Measurements from ENCODE around the gene AFAP1L2. TPM values are rescaled to one million over a fixed set of nuclear protein-coding genes. Genes with fewer than 3 reads are reported as not detected.

Gene AFAP1L2
- total and polyA plus RNA-seq, 2 experiments from 2014 or later = not detected

- H3K4me3 ChIP-seq = no peak overlapping the region
- H3K4me1 ChIP-seq (ENCODE audit: insufficient read depth) = no peaks in the 10 kb centered on the region
- H3K9ac ChIP-seq = no peak overlapping the region
- H3K79me2 ChIP-seq (ENCODE audit: insufficient read depth) = no peaks in the 10 kb centered on the region
- H3K9me3 ChIP-seq (ENCODE audit: low read depth) = no peaks in the 10 kb centered on the region
- in situ Hi-C loops (cut with MboI) = no loop called here
- WGBS, 2 experiments (ENCODE audit: low coverage in 1 of 2, low lambda C conversion rate in 2 of 2, missing lambda C conversion rate in 2 of 2) = 52 to 53% methylated on average over 10 of the region's 10 CpGs
- H2AFZ ChIP-seq = no peak overlapping the region
- no peak for DNase-seq
- no peak for TF ChIP-seq EZH2phosphoT487 (IDR thresholded peaks at IDR 0.05; ENCODE audit: insufficient read depth, low read depth)
- TF ChIP-seq EZH2 (IDR thresholded peaks at IDR 0.05; ENCODE audit: insufficient read depth, poor library complexity, severe bottlenecking) = no peak
- no peak overlapping the region for H3K27ac ChIP-seq
- H3K4me2 ChIP-seq (ENCODE audit: unreplicated experiment) = no peak overlapping the region
- H4K20me1 ChIP-seq (ENCODE audit: insufficient read depth) = no peaks in the 10 kb centered on the region
- no peaks in the 10 kb centered on the region for H3K9me2 ChIP-seq (ENCODE audit: insufficient read depth)
- H3F3A ChIP-seq (ENCODE audit: insufficient read depth) = no peaks in the 10 kb centered on the region
- peaks cover 7% of the 10 kb centered on the region; the same call in 1 of the 2 replicates for H3K27me3 ChIP-seq (replicated peaks; ENCODE audit: insufficient read depth)
- no peaks in the 10 kb centered on the region for H3K36me3 ChIP-seq (ENCODE audit: low read depth)
Measured at GRCh38 chr10:114329634-114330365, 74.5 kb downstream of the AFAP1L2 start.

GRCh38 chr10:114328874-114329273 lies 75.4 kb downstream of the AFAP1L2 start:
- Histone ChIP-seq H3K79me2 (ENCODE audit: insufficient read depth) (no peaks in the 10 kb centered on the region), H3K4me2 (ENCODE audit: unreplicated experiment) (no peak overlapping the region), H3K9me2 (ENCODE audit: insufficient read depth) (no peaks in the 10 kb centered on the region), H3F3A (ENCODE audit: insufficient read depth) (no peaks in the 10 kb centered on the region), H3K36me3 (ENCODE audit: low read depth) (no peaks in the 10 kb centered on the region), H3K4me3 (no peak overlapping the region), H3K9me3 (ENCODE audit: low read depth) (no peaks in the 10 kb centered on the region), H3K4me1 (ENCODE audit: insufficient read depth) (no peaks in the 10 kb centered on the region), H3K27ac (no peak overlapping the region), H3K9ac (no peak overlapping the region), H2AFZ (no peak overlapping the region), H4K20me1 (ENCODE audit: insufficient read depth) (no peaks in the 10 kb centered on the region), H3K27me3 (replicated peaks; ENCODE audit: insufficient read depth) (peaks cover 2% of the 10 kb centered on the region; the same call in 1 of the 2 replicates)
- no peak for DNase-seq
- in situ Hi-C loops (cut with MboI) = no loop called here
- no peak for TF ChIP-seq EZH2 (IDR thresholded peaks at IDR 0.05; ENCODE audit: insufficient read depth, poor library complexity, severe bottlenecking)
- TF ChIP-seq EZH2phosphoT487 (IDR thresholded peaks at IDR 0.05; ENCODE audit: insufficient read depth, low read depth) = no peak
- WGBS, 2 experiments (ENCODE audit: low coverage in 1 of 2, low lambda C conversion rate in 2 of 2, missing lambda C conversion rate in 2 of 2) = 27 to 33% methylated on average over 6 of the region's 6 CpGs

- Histone ChIP-seq H4K20me1 (ENCODE audit: insufficient read depth) (no peaks in the 10 kb centered on the region), H3K27ac (no peak overlapping the region), H3K79me2 (ENCODE audit: insufficient read depth) (no peaks in the 10 kb centered on the region), H3F3A (ENCODE audit: insufficient read depth) (no peaks in the 10 kb centered on the region), H3K9me2 (ENCODE audit: insufficient read depth) (no peaks in the 10 kb centered on the region), H3K4me1 (ENCODE audit: insufficient read depth) (no peaks in the 10 kb centered on the region), H3K4me3 (no peak overlapping the region), H3K9me3 (ENCODE audit: low read depth) (no peaks in the 10 kb centered on the region), H3K9ac (no peak overlapping the region), H3K36me3 (ENCODE audit: low read depth) (no peaks in the 10 kb centered on the region), H3K27me3 (replicated peaks; ENCODE audit: insufficient read depth) (peaks cover 6% of the 10 kb centered on the region; the same call in 1 of the 2 replicates), H3K4me2 (ENCODE audit: unreplicated experiment) (no peak overlapping the region), H2AFZ (no peak overlapping the region)
- WGBS, 2 experiments (ENCODE audit: low coverage in 1 of 2, low lambda C conversion rate in 2 of 2, missing lambda C conversion rate in 2 of 2) = 49 to 62% methylated on average over 4 to 6 of the region's 6 CpGs
- no peak for TF ChIP-seq EZH2 (IDR thresholded peaks at IDR 0.05; ENCODE audit: insufficient read depth, poor library complexity, severe bottlenecking)
- no peak for TF ChIP-seq EZH2phosphoT487 (IDR thresholded peaks at IDR 0.05; ENCODE audit: insufficient read depth, low read depth)
- no peak for DNase-seq
- in situ Hi-C loops (cut with MboI) = no loop called here
Measured at GRCh38 chr10:114328441-114328812, 75.9 kb downstream of the AFAP1L2 start.

DNA sequence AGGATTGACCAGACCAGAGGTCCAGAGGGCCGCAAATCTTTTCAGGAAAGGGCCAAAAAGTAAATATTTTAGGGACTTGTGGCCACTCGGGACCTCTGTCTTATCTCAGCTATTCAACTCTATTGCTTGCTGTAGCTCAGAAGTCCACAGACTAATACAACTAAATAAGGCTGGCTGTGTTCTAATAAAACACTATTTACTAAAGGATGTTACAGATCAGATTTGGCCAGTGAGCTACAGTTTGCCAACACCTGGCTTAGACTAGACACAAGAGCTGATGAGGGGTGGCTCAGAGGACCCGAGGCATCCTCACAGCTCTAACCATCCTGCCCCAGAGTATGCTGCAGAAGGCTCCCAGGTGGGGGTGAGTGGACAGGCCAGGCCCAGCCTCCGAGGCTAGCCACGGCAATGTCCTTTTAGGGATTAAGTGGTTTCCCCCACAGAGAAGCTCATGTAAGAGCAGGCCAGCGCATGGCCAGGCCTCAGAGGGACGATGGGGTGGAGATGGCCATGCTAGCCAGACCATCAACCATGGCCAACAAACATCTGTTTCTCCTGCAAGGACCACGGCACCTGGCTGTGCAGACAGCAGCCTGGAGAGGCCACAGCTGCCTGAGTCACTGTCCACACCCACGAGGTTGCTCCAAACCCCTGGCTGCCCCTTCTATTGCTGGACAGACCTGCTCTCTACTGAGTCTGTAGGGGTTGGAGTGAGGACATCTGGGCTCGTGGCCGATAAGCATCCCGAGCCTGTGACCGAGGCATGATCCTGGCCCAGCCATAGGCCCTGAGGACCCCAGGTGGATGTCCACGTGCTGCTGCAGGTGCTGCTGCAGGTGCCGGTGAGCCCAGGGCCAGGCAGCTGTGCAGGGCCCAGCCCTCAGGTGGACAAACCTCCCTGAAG lies 76.5 kb downstream of the AFAP1L2 start:
- H2AFZ ChIP-seq = no peak overlapping the region
- H3K27ac ChIP-seq = no peak overlapping the region
- H3K4me2 ChIP-seq (ENCODE audit: unreplicated experiment) = no peak overlapping the region
- no peak for DNase-seq
- no peak overlapping the region for H3K4me3 ChIP-seq
- H3K4me1 ChIP-seq (ENCODE audit: insufficient read depth) = no peaks in the 10 kb centered on the region
- 66% methylated on average over 15 of the region's 15 CpGs for WGBS, 2 experiments (ENCODE audit: low coverage in 1 of 2, low lambda C conversion rate in 2 of 2, missing lambda C conversion rate in 2 of 2)
- in situ Hi-C loops (cut with MboI) = no loop called here
- no peaks in the 10 kb centered on the region for H3K36me3 ChIP-seq (ENCODE audit: low read depth)
- H3K9me2 ChIP-seq (ENCODE audit: insufficient read depth) = no peaks in the 10 kb centered on the region
- no peaks in the 10 kb centered on the region for H3F3A ChIP-seq (ENCODE audit: insufficient read depth)
- H3K79me2 ChIP-seq (ENCODE audit: insufficient read depth) = no peaks in the 10 kb centered on the region
- H3K9ac ChIP-seq = no peak overlapping the region
- peaks cover 8% of the 10 kb centered on the region; the same call in 1 of the 2 replicates for H3K27me3 ChIP-seq (replicated peaks; ENCODE audit: insufficient read depth)
- no peak for TF ChIP-seq EZH2 (IDR thresholded peaks at IDR 0.05; ENCODE audit: insufficient read depth, poor library complexity, severe bottlenecking)
- TF ChIP-seq EZH2phosphoT487 (IDR thresholded peaks at IDR 0.05; ENCODE audit: insufficient read depth, low read depth) = no peak
- no peaks in the 10 kb centered on the region for H3K9me3 ChIP-seq (ENCODE audit: low read depth)
- H4K20me1 ChIP-seq (ENCODE audit: insufficient read depth) = no peaks in the 10 kb centered on the region
